Measurements from ENCODE around the gene NFATC4.
"Not testable (repeated sequence)": the region's sequence is repeated elsewhere in the genome, so short reads cannot be mapped to it uniquely, and the experiment has no call there.

Gene NFATC4

GRCh38 chr14:24368562-24369252 is 723 bp downstream of the NFATC4 start:
- no peak for DNase-seq

- DNase-seq = no peak
These were observed 1.5 kb downstream of the NFATC4 start for GRCh38 chr14:24369463-24369862.

DNA sequence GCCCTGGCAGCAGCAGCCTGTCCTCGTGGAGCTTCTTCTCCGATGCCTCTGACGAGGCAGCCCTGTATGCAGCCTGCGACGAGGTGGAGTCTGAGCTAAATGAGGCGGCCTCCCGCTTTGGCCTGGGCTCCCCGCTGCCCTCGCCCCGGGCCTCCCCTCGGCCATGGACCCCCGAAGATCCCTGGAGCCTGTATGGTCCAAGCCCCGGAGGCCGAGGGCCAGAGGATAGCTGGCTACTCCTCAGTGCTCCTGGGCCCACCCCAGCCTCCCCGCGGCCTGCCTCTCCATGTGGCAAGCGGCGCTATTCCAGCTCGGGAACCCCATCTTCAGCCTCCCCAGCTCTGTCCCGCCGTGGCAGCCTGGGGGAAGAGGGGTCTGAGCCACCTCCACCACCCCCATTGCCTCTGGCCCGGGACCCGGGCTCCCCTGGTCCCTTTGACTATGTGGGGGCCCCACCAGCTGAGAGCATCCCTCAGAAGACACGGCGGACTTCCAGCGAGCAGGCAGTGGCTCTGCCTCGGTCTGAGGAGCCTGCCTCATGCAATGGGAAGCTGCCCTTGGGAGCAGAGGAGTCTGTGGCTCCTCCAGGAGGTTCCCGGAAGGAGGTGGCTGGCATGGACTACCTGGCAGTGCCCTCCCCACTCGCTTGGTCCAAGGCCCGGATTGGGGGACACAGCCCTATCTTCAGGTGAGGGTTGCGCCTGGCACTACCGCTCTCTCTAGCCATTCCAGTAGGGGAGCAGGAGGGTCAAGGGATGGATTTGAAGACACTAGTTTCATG is 2.1 kb downstream of the NFATC4 start:
- DNase-seq = no peak

- DNase-seq = no peak
These were observed 2.8 kb downstream of the NFATC4 start for GRCh38 chr14:24370748-24371147.

DNA sequence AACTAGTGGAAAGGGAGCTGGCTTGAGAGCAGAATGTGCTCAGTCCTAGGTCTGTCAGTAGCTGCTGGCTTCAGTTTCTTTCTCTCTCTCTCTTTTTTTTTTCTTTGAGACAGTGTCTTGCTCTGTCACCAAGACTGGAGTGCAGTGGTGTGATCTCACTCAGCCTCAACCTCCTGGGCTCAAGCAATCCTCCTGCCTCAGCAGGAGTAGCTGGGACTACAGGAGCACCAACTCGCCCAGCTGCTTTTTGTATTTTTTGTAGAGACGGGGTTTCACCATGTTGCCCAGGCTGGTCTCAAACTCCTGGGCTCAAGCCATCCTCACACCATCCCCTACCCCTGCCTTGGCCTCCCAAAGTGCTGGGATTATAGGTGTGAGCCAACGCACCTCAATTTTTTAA is 3.6 kb downstream of the NFATC4 start:
- DNase-seq = not testable (repeated sequence)

- no peak for DNase-seq
These were observed 4.9 kb downstream of the NFATC4 start for GRCh38 chr14:24372701-24373416.

- DNase-seq = no peak
These were observed 8.6 kb downstream of the NFATC4 start for GRCh38 chr14:24376448-24377070.

DNA sequence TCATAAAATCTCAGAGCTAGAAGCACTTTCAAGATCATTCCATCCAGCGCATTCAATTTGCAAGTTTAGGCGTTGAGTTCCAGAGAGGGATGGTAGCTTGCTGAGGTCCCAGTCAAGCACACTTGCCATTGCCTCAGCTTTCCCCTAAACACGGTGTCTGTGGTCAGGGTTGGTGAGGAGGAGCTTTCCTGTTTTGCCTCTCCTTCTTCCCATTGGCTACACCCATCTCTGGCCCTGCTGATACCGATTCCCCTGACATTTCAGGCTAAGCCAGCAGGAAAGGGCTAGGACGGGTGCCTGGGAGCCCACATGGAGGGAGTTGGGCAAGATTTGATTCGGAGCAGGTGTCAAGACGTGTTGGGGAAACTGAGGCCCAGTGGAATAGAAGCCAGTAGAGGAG is 9.1 kb downstream of the NFATC4 start:
- no peak for DNase-seq

- no peak for DNase-seq
These were observed 9.7 kb downstream of the NFATC4 start for GRCh38 chr14:24377657-24378056.

GRCh38 chr14:24378327-24378726 is 10.3 kb downstream of the NFATC4 start:
- no peak for DNase-seq

GRCh38 chr14:24378981-24379906 is 11.3 kb downstream of the NFATC4 start:
- no peak for DNase-seq

DNA sequence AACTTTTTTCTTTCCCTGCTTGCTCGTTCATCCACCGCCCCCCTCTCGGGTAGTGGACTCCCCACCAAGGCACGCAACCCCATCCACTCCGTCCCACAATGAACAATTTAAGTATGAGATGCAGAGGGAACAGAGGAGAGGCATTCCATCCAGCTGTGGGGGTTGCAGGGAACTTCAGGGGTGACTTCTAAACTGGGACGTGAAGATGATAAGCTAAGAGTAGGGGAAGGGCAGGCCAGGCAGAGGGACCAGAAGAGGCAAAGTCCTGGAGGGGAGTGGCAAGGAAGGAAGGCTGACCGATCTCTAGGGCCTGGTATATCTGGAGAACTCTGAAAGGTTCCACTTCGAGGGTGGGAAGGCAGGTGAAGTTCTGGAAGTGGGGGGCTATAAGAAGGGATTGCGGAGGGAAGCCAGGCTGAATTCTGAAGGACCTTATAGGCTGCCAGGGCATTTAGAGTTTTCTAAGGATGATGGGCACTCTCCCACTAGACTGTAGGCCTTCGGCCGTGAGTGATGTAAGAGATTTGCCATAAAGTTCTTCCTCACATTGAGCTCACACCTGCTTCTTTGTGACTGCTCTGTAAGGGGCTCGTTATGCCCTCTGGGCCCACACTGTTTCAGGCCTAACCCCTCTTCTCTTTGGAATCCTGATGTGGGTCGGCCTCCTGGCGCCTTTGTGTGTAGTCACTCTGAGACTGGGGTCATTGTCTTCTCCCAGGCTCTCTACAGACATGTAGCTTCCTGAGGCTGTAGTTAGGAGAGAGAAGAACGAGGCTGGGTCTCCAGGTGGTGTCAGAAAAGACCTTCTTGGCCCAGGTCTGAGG is 12.1 kb downstream of the NFATC4 start:
- DNase-seq = no peak

- DNase-seq = no peak
These were observed 13.5 kb downstream of the NFATC4 start for GRCh38 chr14:24381363-24382063.

- DNase-seq = no peak
These were observed 14.0 kb downstream of the NFATC4 start for GRCh38 chr14:24382064-24382371.

DNA sequence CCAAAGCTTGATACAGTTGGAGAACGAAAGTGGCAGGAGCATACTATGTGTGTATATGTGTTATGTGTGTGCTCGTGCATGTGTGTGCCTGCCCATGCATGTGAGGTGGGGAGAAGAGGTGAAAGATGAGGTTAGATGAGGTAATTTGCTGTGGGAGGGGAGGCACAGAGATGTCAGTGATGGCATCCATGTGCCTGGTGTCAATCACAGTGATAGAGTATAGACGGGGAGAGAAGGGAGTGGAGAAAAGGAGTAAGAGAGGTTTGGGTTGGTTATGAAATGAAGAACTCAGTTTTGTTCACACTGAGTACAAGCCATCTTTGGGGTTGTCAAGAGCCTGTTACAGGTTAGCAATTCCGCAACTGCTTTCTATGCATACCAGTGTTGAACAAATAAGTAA is 16.2 kb downstream of the NFATC4 start:
- DNase-seq = no peak

DNA sequence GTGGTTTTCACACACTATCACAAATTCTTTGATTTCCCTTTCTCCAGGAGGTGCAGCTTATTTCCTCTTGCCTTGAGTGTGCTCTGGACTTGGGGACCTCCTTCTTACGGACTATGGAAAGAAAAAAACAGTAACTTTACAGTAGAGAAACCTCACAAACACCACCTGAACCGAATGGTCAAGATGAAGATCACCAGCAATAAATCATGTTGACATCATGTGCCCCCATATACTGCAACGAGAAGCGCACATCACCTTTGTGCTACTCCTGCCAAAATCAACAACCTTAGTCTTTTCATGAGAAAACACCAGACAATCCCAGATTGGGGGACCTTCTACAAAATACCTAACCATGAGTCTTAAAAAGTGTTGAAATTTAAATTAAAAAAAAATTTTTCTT is 17.5 kb downstream of the NFATC4 start:
- no peak for DNase-seq

DNA sequence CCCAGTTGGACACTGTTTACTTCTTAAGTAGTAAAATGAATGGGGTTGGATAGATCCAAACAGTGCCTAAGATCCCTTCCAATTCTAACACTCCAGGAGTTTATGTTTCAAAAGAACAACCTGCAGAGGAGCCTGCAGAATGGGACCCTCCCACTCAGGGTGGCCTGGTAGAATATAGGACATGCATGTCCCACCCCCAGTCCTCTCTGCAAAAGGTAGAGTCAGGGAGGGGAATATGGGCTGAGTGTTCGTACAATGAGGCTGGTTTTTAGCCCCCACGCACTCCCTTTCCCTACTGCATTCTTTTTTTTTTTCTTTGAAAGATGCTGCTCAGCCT is 19.0 kb downstream of the NFATC4 start:
- no peak for DNase-seq

DNA sequence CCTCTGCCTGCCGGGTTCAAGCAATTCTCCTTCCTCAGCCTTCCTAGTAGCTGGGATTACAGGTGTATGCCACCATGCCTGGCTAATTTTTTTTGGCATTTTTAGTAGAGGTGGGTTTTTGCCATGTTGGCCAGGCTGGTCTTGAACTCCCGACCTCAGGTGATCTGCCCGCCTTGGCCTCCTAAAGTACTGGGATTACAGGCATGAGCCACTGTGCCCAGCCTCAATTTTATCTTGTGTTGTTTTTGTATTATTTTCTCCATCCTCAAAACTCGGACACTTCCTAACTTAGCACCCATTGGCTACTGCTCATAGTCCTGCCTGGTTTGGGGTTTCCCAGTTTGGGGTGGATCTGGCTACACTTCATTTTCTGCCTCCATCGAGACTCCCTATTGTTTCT is 19.6 kb downstream of the NFATC4 start:
- DNase-seq = not testable (repeated sequence)

DNA sequence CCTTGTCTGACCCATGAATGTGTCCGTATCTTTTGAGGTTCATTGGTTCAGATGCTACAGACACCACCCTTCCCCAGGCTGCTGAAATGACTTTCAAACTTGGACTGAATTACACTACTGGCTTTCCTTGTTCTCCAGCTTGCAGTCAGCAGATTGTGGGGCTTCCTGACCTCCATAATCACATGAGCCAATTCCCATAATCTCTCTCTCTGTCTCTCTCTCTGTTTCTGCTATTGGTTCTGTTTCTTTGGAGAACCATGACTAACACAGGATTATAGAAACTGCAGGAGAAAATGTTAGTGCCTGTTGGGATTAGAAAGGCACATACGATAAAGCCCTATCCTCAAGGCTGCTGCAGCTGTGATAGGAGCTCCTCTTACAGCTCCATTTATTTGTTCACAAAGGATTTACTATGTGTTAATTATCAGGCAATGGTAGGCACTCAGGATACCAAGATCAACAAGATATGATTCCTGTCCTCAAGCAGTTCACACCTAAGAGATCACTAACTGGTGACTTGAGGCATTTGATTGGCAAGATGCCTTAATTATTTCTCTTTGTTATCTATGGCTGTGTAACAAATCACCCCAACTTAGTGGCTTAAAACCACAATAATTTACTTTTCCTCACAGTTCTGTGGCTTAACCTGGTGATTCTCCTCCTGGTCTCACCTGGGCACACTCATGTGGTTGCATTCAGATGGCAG is 20.6 kb downstream of the NFATC4 start:
- no peak for DNase-seq

GRCh38 chr14:24389226-24389848 is 21.4 kb downstream of the NFATC4 start:
- no peak for DNase-seq
